GM18951 (cell line): ENCODE measurements around the gene MTG2.
A peak's percentile ranks its signal among the peaks of the same experiment; 100 is the strongest.

ENCODE experiments used
- POLR2A ChIP-seq: IDR thresholded peaks from 4 replicates; pipeline ENCODE4 v1.6.1; 2011; ENCODE audit warnings: mild to moderate bottlenecking; ENCODE audit not compliant: insufficient read length, insufficient read depth; ENCODE audit errors: extremely low read depth
- in situ Hi-C: fragments of 300-500 bp; cut with MboI; formaldehyde crosslinking; loops from one replicate; pipeline ENCODE4 v1.12.0; 2022; ENCODE audit warnings: low sequenced_read_pairs, mixed read lengths, inconsistent platforms; ENCODE audit not compliant: unreplicated experiment

The MTG2 gene

DNA sequence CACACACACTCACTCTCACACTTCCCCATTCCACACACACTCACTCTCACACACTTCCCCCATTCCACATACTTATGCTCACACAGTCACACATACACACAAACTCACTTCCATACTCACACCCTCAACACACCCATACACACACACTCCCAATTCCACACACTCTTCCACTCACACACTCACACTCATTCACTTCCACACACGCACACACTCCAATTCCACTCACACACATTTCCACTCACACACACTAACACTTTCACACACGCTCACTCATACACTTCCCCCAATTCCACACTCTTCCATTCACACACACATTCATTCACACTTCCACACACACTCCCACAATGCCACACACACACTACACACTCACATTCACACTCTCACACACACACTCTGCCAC lies 47.4 kb downstream of the MTG2 start:
- in situ Hi-C loops, result no loop called here
- no peak for TF ChIP-seq POLR2A

DNA sequence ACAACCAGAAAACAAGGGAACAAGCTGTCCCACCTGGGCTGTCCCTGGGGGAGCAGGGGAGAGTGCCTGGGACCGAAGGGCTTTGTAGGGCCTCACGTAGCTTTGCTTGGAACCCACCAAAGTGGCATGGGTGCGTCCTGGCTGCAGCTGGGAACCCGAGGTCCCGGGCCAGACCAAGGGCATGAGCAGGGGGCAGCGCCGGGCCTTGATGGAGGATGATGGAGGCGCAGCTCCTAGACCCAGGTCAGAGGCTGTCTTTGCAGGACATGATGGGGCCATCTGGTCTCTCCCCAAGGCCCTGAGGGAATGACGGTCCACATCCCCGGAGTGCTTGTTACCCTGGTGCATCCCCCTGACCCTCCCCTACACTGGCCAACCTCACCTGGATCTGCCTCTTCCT lies 47.9 kb downstream of the MTG2 start:
- TF ChIP-seq POLR2A, result no peak

DNA sequence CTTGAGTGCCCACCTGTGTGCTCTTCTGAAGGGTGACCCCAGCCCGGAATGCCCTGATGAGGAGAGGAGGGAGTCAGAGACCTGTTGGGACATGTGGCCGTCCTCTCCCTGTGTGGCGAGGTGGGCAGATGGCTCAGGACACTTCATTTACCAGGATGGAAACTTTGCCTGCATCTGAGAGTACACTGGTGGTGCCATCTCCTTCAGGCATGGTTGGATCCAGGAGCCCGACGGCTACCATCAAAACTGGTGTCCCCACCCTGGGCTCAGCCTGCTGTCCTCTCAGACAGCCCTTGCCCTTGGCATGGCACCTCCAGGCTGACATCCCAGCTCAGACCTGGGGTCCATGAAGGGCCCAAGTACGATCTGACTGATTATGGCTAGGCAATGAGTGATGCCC lies 48.5 kb downstream of the MTG2 start:
- no peak for TF ChIP-seq POLR2A
- in situ Hi-C loops, result no loop called here

More for the DNA sequence above, 47.9 kb downstream of the MTG2 start:
- in situ Hi-C loops, result no loop called here

DNA sequence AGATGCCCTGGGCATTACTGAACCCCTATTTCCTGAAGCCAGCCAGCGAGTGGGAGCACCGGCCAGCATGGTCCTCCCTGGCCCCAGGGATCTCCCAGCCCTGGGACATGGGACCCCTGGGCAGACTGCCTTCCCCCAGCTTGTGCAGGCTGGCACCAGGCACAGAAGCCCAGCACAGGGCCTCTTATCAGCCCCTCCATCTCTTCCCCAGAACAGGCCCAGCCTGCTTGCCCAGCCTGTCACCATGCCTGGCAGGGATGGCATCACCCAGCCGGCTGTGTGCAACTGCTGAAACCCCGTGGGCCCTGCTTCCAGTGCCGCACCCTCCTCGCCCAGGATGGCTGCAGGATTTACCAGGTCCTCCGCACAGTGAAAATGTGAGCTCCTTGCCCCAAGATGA lies 49.4 kb downstream of the MTG2 start:
- in situ Hi-C loops, result no loop called here

DNA sequence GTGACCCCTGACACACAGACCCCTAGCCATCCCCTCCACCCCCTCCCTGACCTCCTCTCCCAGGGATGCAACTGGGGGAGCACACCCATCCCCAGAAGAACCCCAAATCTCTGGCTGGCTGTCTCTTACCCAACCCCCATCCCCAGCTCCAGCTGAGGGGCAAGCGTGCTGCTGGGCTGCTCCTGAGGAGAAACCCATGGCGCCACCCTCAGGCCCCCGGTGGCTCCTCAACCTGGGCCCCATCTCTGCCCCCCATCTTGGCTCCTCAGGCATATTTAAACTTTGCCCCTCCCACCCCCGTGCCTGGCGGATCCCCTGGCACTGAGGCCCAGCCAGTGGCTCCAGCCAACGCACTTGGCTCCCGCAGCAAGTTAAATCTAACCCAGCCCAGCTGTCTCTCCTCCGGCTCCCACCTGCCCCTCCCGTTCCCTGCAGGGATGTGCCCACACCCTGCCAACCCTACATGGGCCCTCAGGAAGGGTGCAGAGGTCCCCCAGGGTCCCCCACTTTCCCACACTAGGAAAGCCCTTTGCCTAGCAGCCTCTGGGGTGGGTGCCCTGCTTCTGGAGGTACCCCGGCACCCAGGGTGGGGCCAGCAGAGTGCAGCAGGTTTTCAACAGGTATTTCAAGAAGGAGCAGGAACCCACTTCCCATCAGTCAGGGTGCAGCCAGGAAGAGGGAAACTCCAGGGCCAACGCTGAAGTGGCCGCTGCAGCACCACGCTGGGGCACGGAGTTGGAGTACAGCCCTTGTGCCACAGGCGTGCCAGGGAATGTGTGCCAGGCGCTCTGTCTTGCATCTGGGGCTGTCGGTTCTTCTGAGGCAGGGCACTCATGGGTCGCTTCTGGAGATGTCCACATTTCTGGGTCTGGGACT lies 50.2 kb downstream of the MTG2 start:
- TF ChIP-seq POLR2A, result no peak
- in situ Hi-C loops, result no loop called here

More for the DNA sequence above, 49.4 kb downstream of the MTG2 start:
- no peak for TF ChIP-seq POLR2A

DNA sequence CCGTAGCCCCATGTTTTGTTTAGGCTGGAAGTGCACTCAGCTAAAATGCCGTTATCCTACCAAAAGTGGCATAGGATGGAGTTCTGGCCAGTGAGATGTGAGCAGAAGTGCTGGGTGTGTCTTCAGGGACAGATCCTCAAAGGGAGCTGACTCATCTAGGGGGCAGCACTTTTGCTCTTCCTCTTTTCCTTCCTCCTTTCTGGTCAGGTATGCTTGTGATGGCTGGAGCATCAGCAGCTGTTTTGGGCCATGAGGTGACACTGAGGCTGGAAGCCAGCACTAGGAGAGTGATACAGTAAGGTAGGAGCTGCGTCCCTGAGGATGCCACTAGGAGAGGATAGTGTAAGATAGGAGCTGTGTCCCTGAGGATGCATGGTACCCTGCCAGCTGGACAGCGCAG lies 50.9 kb downstream of the MTG2 start:
- TF ChIP-seq POLR2A, result no peak
- in situ Hi-C loops, result no loop called here

DNA sequence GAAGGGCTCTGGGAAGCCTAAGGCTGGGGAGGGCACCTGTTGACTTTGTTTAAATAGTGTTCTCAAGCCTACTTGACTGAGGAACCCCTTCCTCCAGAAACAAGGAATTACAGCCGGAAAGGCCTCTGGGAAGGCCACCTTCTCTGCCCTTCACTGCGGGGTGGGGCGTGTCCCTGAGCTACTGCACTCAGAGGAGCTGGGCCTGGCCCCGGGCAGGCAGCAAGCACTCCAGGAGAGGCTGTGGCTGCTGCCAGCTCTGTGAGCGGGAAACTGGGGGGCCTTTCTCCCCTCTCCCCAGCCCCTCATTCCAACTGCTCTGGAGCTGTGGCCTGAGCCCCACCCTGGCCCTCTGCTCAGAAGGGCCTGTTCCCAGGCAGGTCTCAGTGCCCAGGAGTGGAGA lies 51.5 kb downstream of the MTG2 start:
- no peak for TF ChIP-seq POLR2A
- in situ Hi-C loops, result no loop called here

DNA sequence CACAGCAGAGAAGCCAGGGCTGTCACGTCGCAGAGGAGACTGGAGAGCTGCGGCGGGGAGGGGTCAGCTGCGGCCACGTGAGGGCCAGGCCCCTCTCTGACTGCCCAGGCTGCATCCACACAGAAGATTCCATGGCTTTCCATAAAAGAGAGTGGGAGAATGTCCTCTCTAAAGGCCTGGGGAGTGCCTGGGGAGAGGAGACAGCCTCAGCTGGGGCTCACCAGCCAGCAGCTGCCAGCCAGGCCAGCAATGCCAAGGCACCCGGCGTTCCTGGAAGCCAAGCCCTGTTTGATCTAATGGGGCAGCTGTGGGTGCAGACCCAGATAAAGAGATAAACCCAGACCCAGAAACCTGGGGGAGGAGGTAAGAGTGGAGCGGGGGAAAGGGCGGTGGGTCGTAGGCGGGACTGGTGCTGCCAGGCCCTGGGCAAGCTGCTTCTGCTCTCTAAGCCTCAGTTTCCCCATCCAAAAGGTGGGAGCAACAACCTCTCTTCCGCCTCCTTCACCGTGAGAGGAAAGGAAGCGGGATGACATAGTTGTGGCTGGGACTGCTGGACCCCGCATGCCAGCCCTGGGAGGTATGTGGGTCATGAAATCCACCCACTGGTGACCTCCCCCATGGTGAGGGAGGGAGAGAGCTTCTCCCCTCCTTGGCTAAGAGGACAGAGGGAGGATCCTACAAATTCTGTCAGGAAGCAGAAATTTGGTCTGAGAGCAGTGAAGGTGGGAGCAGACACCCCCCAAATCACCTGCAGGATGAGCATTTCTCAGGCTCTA lies 52.4 kb downstream of the MTG2 start:
- in situ Hi-C loops, result no loop called here

DNA sequence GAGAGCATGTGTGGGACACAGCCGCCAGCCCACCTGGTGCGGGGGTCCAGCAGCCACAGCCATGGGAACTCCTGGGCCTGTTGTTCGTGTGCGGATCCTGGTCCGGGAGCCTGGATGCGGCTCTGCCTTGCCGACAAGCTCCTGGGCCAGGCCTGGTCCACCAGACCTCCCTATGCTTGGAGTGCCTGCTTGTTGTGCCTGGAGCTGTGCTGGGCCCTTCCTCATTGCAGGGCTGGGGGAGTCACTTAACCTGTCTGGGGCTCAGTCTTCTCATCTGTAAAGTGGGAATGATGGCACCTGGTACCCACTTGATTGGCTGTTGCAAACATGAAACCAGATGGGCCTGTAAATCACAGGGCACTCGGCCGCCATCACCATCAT lies 52.9 kb downstream of the MTG2 start:
- TF ChIP-seq POLR2A, result no peak
- in situ Hi-C loops, result no loop called here

More for the DNA sequence above, 52.4 kb downstream of the MTG2 start:
- TF ChIP-seq POLR2A, result no peak

DNA sequence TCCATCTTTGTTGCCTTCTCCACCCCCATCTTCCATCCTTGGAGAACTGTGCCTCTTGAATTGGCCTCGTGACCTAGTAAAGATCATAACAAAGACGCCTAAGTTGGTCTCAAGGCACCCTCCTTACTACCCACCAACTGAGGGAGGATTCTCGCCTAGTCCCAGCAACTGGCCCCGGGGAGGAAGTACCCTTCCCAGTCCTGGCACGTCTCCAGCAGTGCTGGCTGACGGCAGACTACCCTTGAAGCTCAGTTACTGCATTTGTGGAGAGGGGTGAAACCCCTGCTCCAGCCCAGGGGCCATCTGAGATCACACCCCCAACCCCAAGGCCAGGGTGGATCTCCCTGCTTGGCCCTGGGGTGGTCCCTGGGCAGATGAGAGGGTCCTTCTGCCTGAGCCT lies 53.4 kb downstream of the MTG2 start:
- in situ Hi-C loops, result no loop called here
- no peak for TF ChIP-seq POLR2A

DNA sequence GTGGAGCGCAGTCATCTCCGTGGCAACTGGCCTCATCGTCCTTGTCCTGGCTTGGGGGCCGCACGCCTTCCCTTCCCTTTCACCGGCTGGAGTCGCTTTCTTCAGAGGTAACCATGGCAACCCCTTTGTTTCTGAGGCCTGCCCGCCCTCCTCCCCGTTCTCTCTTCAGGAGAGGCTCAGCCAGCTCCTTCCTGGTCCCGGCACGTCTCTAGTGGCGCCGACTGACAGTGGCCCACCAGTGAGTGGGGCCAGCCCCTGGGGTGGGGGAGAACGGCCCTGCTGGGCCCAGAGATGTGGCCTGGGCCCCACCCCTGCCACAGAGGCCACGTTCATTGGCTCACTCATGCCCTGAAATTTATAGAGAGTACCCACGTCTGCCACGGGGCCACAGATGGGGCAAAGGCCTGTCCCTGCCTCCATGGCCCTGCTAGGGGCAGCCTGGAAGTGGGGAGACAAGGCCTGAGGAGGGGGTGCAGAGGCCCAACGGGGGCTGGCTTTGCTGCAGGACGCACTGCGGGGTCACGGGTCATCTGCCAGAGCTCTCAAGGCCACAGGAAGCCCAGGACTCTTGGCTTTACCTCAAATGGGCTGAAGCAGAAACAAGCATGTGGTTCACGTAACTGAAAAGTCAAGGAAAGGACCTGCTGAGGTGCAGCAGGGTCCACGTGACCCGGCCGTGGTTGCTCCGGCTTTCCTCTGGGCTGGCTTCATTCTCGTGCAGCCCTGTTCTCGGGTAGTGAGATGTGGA lies 54.1 kb downstream of the MTG2 start:
- in situ Hi-C loops, result no loop called here
- no peak for TF ChIP-seq POLR2A

DNA sequence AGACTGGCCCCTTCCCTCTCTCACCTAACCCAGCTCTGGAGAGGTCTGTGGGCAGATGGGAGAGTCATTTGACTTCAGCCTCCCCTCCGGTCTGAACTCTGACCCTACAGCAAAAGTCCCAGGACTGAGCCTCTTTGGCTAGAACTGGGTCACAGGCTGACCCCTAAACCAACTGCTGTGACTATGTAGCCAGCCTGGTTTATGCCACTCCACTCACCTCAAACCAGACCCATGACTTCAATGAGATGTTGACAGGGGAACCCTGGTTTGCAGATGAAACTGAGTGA lies 54.6 kb downstream of the MTG2 start:
- in situ Hi-C loops, result no loop called here
- TF ChIP-seq POLR2A, result no peak

DNA sequence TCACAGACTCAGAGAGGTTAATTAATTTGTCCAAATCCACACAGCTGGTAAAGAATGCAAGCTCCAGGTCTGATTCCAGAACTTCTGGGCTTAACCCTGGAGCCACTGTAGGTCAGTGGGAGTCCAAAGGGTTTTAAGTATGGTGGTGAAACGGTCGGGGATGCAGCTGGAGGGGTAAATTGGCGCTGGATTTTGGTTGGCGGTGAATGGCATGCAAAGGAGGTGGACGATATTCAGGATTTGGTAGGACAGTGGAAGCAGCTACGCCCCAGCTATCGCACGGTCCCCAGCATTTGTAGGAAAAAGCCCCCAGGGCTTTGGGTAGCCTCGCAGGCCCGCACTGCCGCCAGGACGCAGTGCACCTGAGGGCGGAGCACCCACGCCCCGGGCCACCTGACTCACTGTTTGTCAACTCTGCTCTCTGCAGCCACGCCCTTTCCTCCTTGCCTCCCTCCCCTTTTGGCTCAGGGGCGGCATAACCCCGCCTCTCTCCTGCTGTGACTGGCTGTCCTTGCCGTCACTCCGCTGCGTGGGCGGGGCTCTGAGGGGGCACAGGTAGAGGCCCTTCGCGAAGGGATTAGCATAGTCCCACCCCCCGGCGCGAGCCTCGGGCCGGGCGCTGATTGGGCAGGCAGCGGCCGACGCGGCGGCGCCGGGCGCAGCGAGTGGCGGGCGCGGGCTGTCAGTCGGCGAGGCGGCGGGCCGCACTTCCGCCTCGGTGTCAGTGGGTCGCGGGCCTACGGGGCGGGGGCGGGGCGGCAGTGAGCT lies 55.2 kb downstream of the MTG2 start, which contains the start of gene OSBPL2:
Gene OSBPL2 (plus strand): TSS at position 721 of the 768 bp plus-strand sequence. CDS start 17,664 bp downstream, outside the sequence.
- peak; percentile 54 for TF ChIP-seq POLR2A
- in situ Hi-C loops, result no loop called here
